ENCODE results near the gene ZKSCAN2.

The ZKSCAN2 gene

DNA sequence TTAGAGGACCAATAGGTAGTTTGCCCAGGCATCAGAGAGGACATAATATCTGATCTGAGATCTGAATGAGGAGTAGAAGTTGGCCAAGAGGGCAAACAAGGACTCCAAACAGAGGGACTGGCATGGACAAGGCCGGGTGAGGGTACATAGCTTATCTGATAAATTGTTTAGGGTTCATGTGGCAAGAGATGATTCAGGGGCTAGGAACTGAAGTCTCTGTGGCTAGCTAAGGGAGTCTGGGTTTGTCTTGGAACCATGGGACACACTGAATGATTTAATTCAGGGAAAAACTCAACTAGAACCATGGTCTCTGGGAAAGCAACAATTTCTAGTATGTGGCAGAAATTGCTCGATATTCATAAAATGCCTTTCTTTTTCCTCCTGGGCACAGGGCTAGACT is 45.0 kb downstream of the ZKSCAN2 start:
- CTCF ChIA-PET: no interaction called here

DNA sequence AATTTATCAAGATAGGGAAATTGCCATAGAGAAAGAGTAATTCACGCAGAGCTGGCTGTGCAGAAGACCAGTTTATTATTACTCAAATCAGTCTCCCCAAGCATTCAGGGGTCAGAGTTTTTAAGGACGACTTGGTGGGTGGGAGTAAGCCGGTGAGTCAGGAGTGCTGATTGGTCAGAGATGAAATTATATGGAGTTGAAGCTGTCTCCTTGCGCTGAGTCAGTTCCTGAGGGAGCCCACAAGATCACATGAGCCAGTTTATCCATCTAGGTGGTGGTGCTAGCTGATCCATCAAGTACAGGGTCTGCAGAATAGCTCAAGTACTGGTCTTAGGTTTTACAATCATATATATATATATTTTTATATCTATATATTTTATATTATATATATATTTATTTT is 46.9 kb downstream of the ZKSCAN2 start:
- H3K9me3 ChIP-seq (ENCODE audit: control insufficient read depth, insufficient read depth, low read depth, low read length): no peaks in the 10 kb centered on the region
- ChIA-PET CTCF (interaction anchor here (0.8 to 1.4 kb wide), 2 partner anchors 13 to 15 kb away, joined by 3 to 6 read pairs; no protein-coding TSS in a partner anchor), POLR2A (no interaction called here)
- no peaks in the 10 kb centered on the region for H3K36me3 ChIP-seq (ENCODE audit: control insufficient read depth in 2 of 2, insufficient read depth in 1 of 2, low read length in 2 of 2)
- H3K4me3 ChIP-seq (ENCODE audit: low read depth, low read length): no peak overlapping the region
- TF ChIP-seq GLI2 (tag by site-specific recombination; IDR thresholded peaks at IDR 0.05; ENCODE audit: borderline replicate concordance, low read depth): no peak
- TF ChIP-seq ZNF624 (tag by site-specific recombination; IDR thresholded peaks at IDR 0.05): no peak
- TF ChIP-seq SCRT2 (tag by site-specific recombination; IDR thresholded peaks at IDR 0.05): no peak
- TF ChIP-seq, protein P1, sequence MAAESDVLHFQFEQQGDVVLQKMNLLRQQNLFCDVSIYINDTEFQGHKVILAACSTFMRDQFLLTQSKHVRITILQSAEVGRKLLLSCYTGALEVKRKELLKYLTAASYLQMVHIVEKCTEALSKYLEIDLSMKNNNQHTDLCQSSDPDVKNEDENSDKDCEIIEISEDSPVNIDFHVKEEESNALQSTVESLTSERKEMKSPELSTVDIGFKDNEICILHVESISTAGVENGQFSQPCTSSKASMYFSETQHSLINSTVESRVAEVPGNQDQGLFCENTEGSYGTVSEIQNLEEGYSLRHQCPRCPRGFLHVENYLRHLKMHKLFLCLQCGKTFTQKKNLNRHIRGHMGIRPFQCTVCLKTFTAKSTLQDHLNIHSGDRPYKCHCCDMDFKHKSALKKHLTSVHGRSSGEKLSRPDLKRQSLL (tag by site-specific recombination; IDR thresholded peaks at IDR 0.05): no peak
- TF ChIP-seq, protein P2, sequence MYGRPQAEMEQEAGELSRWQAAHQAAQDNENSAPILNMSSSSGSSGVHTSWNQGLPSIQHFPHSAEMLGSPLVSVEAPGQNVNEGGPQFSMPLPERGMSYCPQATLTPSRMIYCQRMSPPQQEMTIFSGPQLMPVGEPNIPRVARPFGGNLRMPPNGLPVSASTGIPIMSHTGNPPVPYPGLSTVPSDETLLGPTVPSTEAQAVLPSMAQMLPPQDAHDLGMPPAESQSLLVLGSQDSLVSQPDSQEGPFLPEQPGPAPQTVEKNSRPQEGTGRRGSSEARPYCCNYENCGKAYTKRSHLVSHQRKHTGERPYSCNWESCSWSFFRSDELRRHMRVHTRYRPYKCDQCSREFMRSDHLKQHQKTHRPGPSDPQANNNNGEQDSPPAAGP (tag by site-specific recombination; IDR thresholded peaks at IDR 0.05): no peak
- no peak for TF ChIP-seq SALL2 (tag by site-specific recombination; IDR thresholded peaks at IDR 0.05; ENCODE audit: borderline replicate concordance)
- no peak for TF ChIP-seq ZFHX2 (tag by site-specific recombination; conservative IDR thresholded peaks at IDR 0.05)
- TF ChIP-seq ZFP69B (tag by site-specific recombination; IDR thresholded peaks at IDR 0.05): no peak
- TF ChIP-seq ZNF311 (tag by site-specific recombination; IDR thresholded peaks at IDR 0.05; ENCODE audit: borderline replicate concordance): no peak
- TF ChIP-seq YY2 (tag by site-specific recombination; IDR thresholded peaks at IDR 0.05): no peak
- no peak for TF ChIP-seq ZNF221 (tag by site-specific recombination; IDR thresholded peaks at IDR 0.05; ENCODE audit: borderline replicate concordance)
- TF ChIP-seq ZNF585B (tag by site-specific recombination; IDR thresholded peaks at IDR 0.05): no peak
- TF ChIP-seq, protein P3, sequence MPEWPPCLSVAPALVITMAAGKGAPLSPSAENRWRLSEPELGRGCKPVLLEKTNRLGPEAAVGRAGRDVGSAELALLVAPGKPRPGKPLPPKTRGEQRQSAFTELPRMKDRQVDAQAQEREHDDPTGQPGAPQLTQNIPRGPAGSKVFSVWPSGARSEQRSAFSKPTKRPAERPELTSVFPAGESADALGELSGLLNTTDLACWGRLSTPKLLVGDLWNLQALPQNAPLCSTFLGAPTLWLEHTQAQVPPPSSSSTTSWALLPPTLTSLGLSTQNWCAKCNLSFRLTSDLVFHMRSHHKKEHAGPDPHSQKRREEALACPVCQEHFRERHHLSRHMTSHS (tag by site-specific recombination; IDR thresholded peaks at IDR 0.05): no peak
- no peak for TF ChIP-seq WT1 (tag by site-specific recombination; IDR thresholded peaks at IDR 0.05)
- no peak for TF ChIP-seq ZSCAN23 (tag by site-specific recombination; IDR thresholded peaks at IDR 0.05)
- TF ChIP-seq ZNF510 (tag by site-specific recombination; IDR thresholded peaks at IDR 0.05; ENCODE audit: insufficient replicate concordance): no peak
- TF ChIP-seq ZNF146 (tag by site-specific recombination; IDR thresholded peaks at IDR 0.05): no peak
- no peak for TF ChIP-seq GLI4 (tag by site-specific recombination; IDR thresholded peaks at IDR 0.05)
- H3K4me1 ChIP-seq (ENCODE audit: control insufficient read depth, insufficient read depth, low read length): no peaks in the 10 kb centered on the region
- H3K27ac ChIP-seq (ENCODE audit: extremely low read depth, low read depth, low read length): no peak overlapping the region

More for the DNA sequence above, 45.0 kb downstream of the ZKSCAN2 start:
- no peaks in the 10 kb centered on the region for H3K4me1 ChIP-seq (ENCODE audit: control insufficient read depth, insufficient read depth, low read length)
- TF ChIP-seq ZNF302 (tag by site-specific recombination; IDR thresholded peaks at IDR 0.05; ENCODE audit: low read depth): no peak
- TF ChIP-seq ZNF792 (tag by site-specific recombination; IDR thresholded peaks at IDR 0.05): no peak
- no peak for TF ChIP-seq ZSCAN16 (tag by site-specific recombination; IDR thresholded peaks at IDR 0.05)
- TF ChIP-seq, protein P4, sequence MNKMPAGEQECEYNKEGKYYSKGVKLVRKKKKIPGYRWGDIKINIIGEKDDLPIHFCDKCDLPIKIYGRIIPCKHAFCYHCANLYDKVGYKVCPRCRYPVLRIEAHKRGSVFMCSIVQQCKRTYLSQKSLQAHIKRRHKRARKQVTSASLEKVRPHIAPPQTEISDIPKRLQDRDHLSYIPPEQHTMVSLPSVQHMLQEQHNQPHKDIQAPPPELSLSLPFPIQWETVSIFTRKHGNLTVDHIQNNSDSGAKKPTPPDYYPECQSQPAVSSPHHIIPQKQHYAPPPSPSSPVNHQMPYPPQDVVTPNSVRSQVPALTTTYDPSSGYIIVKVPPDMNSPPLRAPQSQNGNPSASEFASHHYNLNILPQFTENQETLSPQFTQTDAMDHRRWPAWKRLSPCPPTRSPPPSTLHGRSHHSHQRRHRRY (tag by site-specific recombination; IDR thresholded peaks at IDR 0.05): no peak
- TF ChIP-seq ZNF366 (tag by site-specific recombination; conservative IDR thresholded peaks at IDR 0.05): no peak
- no peak for TF ChIP-seq ZNF560 (tag by site-specific recombination; IDR thresholded peaks at IDR 0.05; ENCODE audit: borderline replicate concordance)
- no peak for TF ChIP-seq PRDM1 (tag by site-specific recombination; IDR thresholded peaks at IDR 0.05)
- TF ChIP-seq ZNF610 (tag by site-specific recombination; IDR thresholded peaks at IDR 0.05; ENCODE audit: borderline replicate concordance): no peak
- TF ChIP-seq ZNF596 (tag by site-specific recombination; IDR thresholded peaks at IDR 0.05): no peak
- no peak for TF ChIP-seq GLIS2 (tag by site-specific recombination; IDR thresholded peaks at IDR 0.05)
- no peak for TF ChIP-seq ZEB2 (tag by site-specific recombination; IDR thresholded peaks at IDR 0.05)
- no peak for TF ChIP-seq ZNF292 (tag by site-specific recombination; IDR thresholded peaks at IDR 0.05; ENCODE audit: borderline replicate concordance, low read depth)
- TF ChIP-seq, protein P5, sequence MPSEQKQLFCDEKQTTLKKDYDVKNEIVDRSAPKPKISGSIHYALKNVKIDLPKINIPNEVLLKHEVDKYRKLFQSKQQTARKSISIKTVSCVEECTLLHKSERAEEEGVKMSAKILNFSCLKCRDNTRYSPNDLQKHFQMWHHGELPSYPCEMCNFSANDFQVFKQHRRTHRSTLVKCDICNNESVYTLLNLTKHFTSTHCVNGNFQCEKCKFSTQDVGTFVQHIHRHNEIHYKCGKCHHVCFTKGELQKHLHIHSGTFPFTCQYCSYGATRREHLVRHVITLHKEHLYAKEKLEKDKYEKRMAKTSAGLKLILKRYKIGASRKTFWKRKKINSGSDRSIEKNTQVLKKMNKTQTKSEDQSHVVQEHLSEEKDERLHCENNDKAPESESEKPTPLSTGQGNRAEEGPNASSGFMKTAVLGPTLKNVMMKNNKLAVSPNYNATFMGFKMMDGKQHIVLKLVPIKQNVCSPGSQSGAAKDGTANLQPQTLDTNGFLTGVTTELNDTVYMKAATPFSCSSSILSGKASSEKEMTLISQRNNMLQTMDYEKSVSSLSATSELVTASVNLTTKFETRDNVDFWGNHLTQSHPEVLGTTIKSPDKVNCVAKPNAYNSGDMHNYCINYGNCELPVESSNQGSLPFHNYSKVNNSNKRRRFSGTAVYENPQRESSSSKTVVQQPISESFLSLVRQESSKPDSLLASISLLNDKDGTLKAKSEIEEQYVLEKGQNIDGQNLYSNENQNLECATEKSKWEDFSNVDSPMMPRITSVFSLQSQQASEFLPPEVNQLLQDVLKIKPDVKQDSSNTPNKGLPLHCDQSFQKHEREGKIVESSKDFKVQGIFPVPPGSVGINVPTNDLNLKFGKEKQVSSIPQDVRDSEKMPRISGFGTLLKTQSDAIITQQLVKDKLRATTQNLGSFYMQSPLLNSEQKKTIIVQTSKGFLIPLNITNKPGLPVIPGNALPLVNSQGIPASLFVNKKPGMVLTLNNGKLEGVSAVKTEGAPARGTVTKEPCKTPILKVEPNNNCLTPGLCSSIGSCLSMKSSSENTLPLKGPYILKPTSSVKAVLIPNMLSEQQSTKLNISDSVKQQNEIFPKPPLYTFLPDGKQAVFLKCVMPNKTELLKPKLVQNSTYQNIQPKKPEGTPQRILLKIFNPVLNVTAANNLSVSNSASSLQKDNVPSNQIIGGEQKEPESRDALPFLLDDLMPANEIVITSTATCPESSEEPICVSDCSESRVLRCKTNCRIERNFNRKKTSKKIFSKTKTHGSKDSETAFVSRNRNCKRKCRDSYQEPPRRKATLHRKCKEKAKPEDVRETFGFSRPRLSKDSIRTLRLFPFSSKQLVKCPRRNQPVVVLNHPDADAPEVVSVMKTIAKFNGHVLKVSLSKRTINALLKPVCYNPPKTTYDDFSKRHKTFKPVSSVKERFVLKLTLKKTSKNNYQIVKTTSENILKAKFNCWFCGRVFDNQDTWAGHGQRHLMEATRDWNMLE (tag by site-specific recombination; conservative IDR thresholded peaks at IDR 0.05; ENCODE audit: low read depth): no peak
- no peaks in the 10 kb centered on the region for H3K9me3 ChIP-seq (ENCODE audit: control insufficient read depth, insufficient read depth, low read depth, low read length)
- H3K4me3 ChIP-seq (ENCODE audit: low read depth, low read length): no peak overlapping the region
- H3K36me3 ChIP-seq (ENCODE audit: control insufficient read depth in 2 of 2, insufficient read depth in 1 of 2, low read length in 2 of 2): no peaks in the 10 kb centered on the region
- POLR2A ChIA-PET: no interaction called here
- no peak overlapping the region for H3K27ac ChIP-seq (ENCODE audit: extremely low read depth, low read depth, low read length)

Data from HEK293 (cell line).